Endodermal cell (in vitro differentiated cells): ENCODE measurements around the gene CBY2. TPM values are rescaled to one million over a fixed set of nuclear protein-coding genes. Genes with fewer than 3 reads are reported as not detected.

Source experiments
- DNase-seq: peaks from one replicate; pipeline ENCODE4 v3.0.0-alpha.2; 2017
- H3K27ac ChIP-seq: 2 replicates; pipeline ENCODE4 v1.5.1; 2013; ENCODE audit warnings: mild to moderate bottlenecking, low read depth, low read length, moderate library complexity
- H3K27me3 ChIP-seq: 2 replicates; pipeline ENCODE4 v1.6.1; 2013; ENCODE audit warnings: mild to moderate bottlenecking, low read length, moderate library complexity; ENCODE audit not compliant: insufficient read depth, control insufficient read depth, poor library complexity, severe bottlenecking
- H3K36me3 ChIP-seq: 2 replicates; pipeline ENCODE4 v1.7.0; 2013; ENCODE audit warnings: mild to moderate bottlenecking, low read length, moderate library complexity; ENCODE audit not compliant: control insufficient read depth, insufficient read depth
- H3K4me1 ChIP-seq: one replicate; pipeline ENCODE4 v1.7.0; 2013; ENCODE audit warnings: low read length; ENCODE audit not compliant: control insufficient read depth, insufficient read depth
- H3K4me3 ChIP-seq: 2 replicates; pipeline ENCODE4 v1.5.1; 2013; ENCODE audit warnings: mild to moderate bottlenecking, low read length, moderate library complexity
- H3K9ac ChIP-seq: 2 replicates; pipeline ENCODE4 v1.6.1; 2013; ENCODE audit warnings: mild to moderate bottlenecking, low read length, moderate library complexity; ENCODE audit not compliant: poor library complexity, severe bottlenecking; ENCODE audit errors: extremely low read depth
- H3K9me3 ChIP-seq: 2 replicates; pipeline ENCODE4 v1.6.1; 2013; ENCODE audit warnings: mild to moderate bottlenecking, low read length, moderate library complexity; ENCODE audit not compliant: control insufficient read depth
- H3K27ac Mint-ChIP-seq: 2 replicates; pipeline ENCODE4 v1.8.0; 2020; ENCODE audit warnings: mixed read lengths
- H3K27me3 Mint-ChIP-seq: 2 replicates; pipeline ENCODE4 v1.8.0; 2021; ENCODE audit warnings: mild to moderate bottlenecking, mixed read lengths; ENCODE audit not compliant: insufficient read depth
- H3K36me3 Mint-ChIP-seq: 2 replicates; pipeline ENCODE4 v1.8.0; 2020; ENCODE audit warnings: low read depth, mixed read lengths
- H3K4me1 Mint-ChIP-seq: 2 replicates; pipeline ENCODE4 v1.8.0; 2020; ENCODE audit warnings: mixed read lengths
- H3K4me3 Mint-ChIP-seq: 2 replicates; pipeline ENCODE4 v1.8.0; 2020; ENCODE audit warnings: mild to moderate bottlenecking, moderate library complexity, mixed read lengths
- H3K9me3 Mint-ChIP-seq: 2 replicates; pipeline ENCODE4 v1.8.0; 2020; ENCODE audit warnings: mild to moderate bottlenecking, mixed read lengths
- CTCF ChIP-seq: fragments of 200-600 bp; sonication (generic); conservative IDR thresholded peaks from 2 replicates; pipeline ENCODE4 v1.5.0; 2021; ENCODE audit warnings: antibody characterized with exemption, mild to moderate bottlenecking
- WGBS, 2 experiments: methylation state at CpG; one replicate each; pipeline versions ENCODE4 v1.1.5 to v1.1.7; 2013; ENCODE audit warnings: missing lambda C conversion rate in 2 of 2, mixed read lengths in 1 of 2; ENCODE audit not compliant: insufficient coverage in 1 of 2, insufficient read length in 1 of 2; 5-methylcytosine and 5-hydroxymethylcytosine counted together
- total RNA-seq, 2 donors: library from RNA; stranded (reverse); fragmentation: NEBNext Ultra II Directional in 1 of 2; extraction: Animal tissue kit (Norgen Biotek cat#: 25700) in 1 of 2; gene quantifications; 2 replicates in 1 of 2; 3 replicates in 1 of 2; pipeline ENCODE4 v1.2.1, GENCODE V29; 2021

CBY2 gene
- total RNA-seq, 2 donors from 2014 or later: not detected

GRCh38 chr13:45714170-45714569 is 12.1 kb downstream of the CBY2 start:
- H3K9ac ChIP-seq: no peak overlapping the region
- H3K27me3 Mint-ChIP-seq: peaks cover 2% of the 10 kb centered on the region
- no peak overlapping the region for H3K27ac Mint-ChIP-seq
- no peaks in the 10 kb centered on the region for H3K36me3 Mint-ChIP-seq
- no peak for DNase-seq
- H3K36me3 ChIP-seq: no peaks in the 10 kb centered on the region
- 90 to 96% methylated on average over 17 to 18 of the region's 18 CpGs for WGBS, 2 experiments
- no peak for TF ChIP-seq CTCF
- peaks cover 4% of the 10 kb centered on the region for H3K9me3 Mint-ChIP-seq
- H3K27me3 ChIP-seq: no peaks in the 10 kb centered on the region
- no peak overlapping the region for H3K4me3 ChIP-seq
- peaks cover 10% of the 10 kb centered on the region for H3K4me1 Mint-ChIP-seq
- no peak overlapping the region for H3K4me3 Mint-ChIP-seq
- no peak overlapping the region for H3K27ac ChIP-seq
- peaks cover 15% of the 10 kb centered on the region for H3K4me1 ChIP-seq
- no peaks in the 10 kb centered on the region for H3K9me3 ChIP-seq

- no peaks in the 10 kb centered on the region for H3K36me3 Mint-ChIP-seq
- no peak overlapping the region for H3K27ac Mint-ChIP-seq
- peaks cover 20% of the 10 kb centered on the region for H3K4me1 ChIP-seq
- H3K9me3 Mint-ChIP-seq: peaks cover 4% of the 10 kb centered on the region
- TF ChIP-seq CTCF: no peak
- 92 to 97% methylated on average over 2 to 3 of the region's 3 CpGs for WGBS, 2 experiments
- H3K9me3 ChIP-seq: no peaks in the 10 kb centered on the region
- no peak overlapping the region for H3K4me3 ChIP-seq
- peaks cover 2% of the 10 kb centered on the region for H3K27me3 Mint-ChIP-seq
- no peak overlapping the region for H3K4me3 Mint-ChIP-seq
- H3K4me1 Mint-ChIP-seq: peaks cover 22% of the 10 kb centered on the region
- H3K27ac ChIP-seq: no peak overlapping the region
- no peaks in the 10 kb centered on the region for H3K27me3 ChIP-seq
- no peak overlapping the region for H3K9ac ChIP-seq
- H3K36me3 ChIP-seq: no peaks in the 10 kb centered on the region
- DNase-seq: no peak
Observed at GRCh38 chr13:45715351-45715750, 13.2 kb downstream of the CBY2 start.

GRCh38 chr13:45717349-45717748 is 15.2 kb downstream of the CBY2 start:
- no peak for TF ChIP-seq CTCF
- Mint-ChIP-seq H3K27ac (no peak overlapping the region), H3K4me1 (peaks cover 26% of the 10 kb centered on the region), H3K27me3 (peaks cover 2% of the 10 kb centered on the region), H3K4me3 (no peak overlapping the region), H3K36me3 (no peaks in the 10 kb centered on the region), H3K9me3 (peaks cover 4% of the 10 kb centered on the region)
- Histone ChIP-seq H3K27ac (no peak overlapping the region), H3K27me3 (no peaks in the 10 kb centered on the region), H3K4me3 (no peak overlapping the region), H3K4me1 (peaks cover 29% of the 10 kb centered on the region), H3K9me3 (no peaks in the 10 kb centered on the region), H3K9ac (no peak overlapping the region), H3K36me3 (no peaks in the 10 kb centered on the region)
- DNase-seq: no peak
- WGBS, 2 experiments: 100% methylated on average over 1 of the region's 1 CpG
